ENCODE measurements around the gene CRMP1.

The CRMP1 gene

DNA sequence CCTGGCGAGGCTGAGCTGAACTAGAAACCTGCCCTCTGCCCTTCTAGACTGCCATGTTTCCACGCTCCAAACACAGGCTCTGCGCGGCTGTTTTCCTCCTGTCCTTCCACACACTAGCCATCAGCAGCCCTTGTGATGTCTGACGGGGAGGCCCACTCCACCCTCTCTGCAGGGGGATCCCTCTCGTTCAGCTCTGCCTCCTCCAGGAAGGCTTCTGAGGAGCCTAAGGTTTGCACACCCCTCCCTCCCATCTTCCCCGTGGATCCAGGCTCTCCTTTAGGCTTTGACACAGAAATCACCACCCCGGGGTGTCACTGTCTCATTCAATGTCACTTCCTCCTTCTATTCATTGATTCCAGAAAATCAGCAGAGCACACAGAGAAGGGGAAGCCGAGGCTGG, 38.6 kb upstream of the CRMP1 start:
- DNase-seq (ENCODE audit: low read depth): no peak
- TF ChIP-seq CTCF (conservative IDR thresholded peaks at IDR 0.05; ENCODE audit: low read length): no peak

DNA sequence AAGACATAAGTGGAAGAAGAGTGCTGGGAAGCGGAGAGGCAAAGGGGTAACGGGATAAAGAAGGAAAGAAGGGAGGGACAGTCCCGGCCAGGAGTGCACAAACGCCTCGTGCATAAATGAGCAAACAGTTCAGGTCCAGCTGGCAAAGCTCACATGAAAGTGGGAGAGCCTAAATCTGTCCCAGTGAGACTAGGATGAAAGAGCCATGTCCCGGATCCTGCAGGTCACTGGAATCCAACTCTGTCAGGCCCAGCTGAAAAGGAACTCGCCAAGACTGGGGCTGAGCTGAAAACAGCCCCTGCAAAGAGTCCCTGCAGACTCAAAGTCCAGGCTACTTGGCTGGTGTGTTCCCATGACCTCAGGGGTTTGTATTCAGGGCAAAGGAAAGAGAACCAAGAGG, 38.0 kb upstream of the CRMP1 start:
- TF ChIP-seq CTCF (conservative IDR thresholded peaks at IDR 0.05; ENCODE audit: low read length): no peak
- no peak for DNase-seq (ENCODE audit: low read depth)

More for the DNA sequence above, 38.6 kb upstream of the CRMP1 start:
- H3K4me3 ChIP-seq (ENCODE audit: low read length): no peak overlapping the region

DNA sequence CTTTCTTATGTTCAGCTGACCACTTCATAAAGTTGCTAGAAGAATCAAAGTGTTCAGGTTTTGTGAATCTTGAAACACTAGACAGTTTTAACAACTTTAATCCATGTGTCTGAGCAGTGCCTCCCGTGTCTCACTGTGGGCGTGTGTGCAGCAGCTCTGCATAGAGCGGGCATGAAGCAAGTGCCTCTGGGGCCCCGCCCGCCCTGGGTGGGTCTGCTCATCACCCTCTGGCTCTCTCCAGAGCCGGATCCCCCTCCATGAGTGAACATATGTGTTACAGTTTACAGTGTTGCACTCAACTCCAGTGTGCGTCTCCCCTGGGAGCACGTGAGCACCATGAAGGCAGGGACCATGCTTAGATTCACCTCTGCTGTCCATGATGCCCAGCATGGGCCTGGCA, 37.6 kb upstream of the CRMP1 start:
- TF ChIP-seq CTCF (conservative IDR thresholded peaks at IDR 0.05; ENCODE audit: low read length): no peak
- H3K4me3 ChIP-seq (ENCODE audit: low read length): no peak overlapping the region
- no peak for DNase-seq (ENCODE audit: low read depth)

More for the DNA sequence above, 38.0 kb upstream of the CRMP1 start:
- no peak overlapping the region for H3K4me3 ChIP-seq (ENCODE audit: low read length)

GRCh38 chr4:5928844-5929420, 36.0 kb upstream of the CRMP1 start:
- no peak overlapping the region for H3K4me3 ChIP-seq (ENCODE audit: low read length)
- TF ChIP-seq CTCF (conservative IDR thresholded peaks at IDR 0.05; ENCODE audit: low read length): no peak
- DNase-seq (ENCODE audit: low read depth): no peak

DNA sequence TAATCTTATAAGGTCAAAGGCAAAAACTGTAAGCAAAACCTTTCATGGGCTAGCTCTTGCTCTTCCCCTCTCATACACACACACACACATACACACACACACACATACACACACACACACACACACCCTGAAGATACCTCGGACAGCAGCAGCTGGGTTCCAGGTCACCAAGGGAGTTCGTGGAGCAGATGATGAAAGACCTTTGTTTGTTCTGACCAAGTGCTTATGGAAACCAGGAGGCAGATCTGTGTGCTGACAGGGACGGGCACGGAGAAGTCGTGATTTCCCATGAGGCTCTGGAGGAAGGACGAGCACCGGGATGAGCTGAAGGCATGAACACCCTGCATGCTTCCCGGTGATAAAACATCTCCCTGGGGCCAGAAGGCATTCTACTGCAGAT, 35.4 kb upstream of the CRMP1 start:
- no peak for TF ChIP-seq CTCF (conservative IDR thresholded peaks at IDR 0.05; ENCODE audit: low read length)
- no peak overlapping the region for H3K4me3 ChIP-seq (ENCODE audit: low read length)
- no peak for DNase-seq (ENCODE audit: low read depth)

DNA sequence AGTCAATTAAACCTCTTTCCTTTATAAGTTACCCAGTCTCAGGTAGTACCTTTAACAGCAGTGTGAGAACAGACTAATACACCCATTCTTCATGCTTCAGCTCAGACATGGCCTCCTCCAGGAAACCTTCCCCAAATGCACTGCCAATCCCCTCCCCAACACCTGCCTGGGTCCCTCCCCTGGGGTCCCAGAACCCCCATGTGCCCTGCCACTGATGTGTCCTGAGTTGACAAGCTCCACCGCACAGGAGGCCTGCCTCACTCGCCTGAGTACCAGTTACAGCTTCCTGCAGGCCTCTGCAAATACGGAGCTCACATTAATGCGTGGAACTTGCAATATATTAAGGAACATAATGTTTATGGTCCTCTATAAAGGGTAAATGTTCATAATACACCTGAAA, 34.9 kb upstream of the CRMP1 start:
- no peak for TF ChIP-seq CTCF (conservative IDR thresholded peaks at IDR 0.05; ENCODE audit: low read length)
- H3K4me3 ChIP-seq (ENCODE audit: low read length): no peak overlapping the region
- no peak for DNase-seq (ENCODE audit: low read depth)

- DNase-seq (ENCODE audit: low read depth): no peak
- TF ChIP-seq CTCF (conservative IDR thresholded peaks at IDR 0.05; ENCODE audit: low read length): no peak
- H3K4me3 ChIP-seq (ENCODE audit: low read length): no peak overlapping the region
Observed at GRCh38 chr4:5927116-5927515, 34.2 kb upstream of the CRMP1 start.

Data from AG10803 (cell line).